Measurements from ENCODE around the gene ZNF385A. TPM values are rescaled to one million over a fixed set of nuclear protein-coding genes. Genes with fewer than 3 reads are reported as not detected.

The ZNF385A gene
- total and polyA plus RNA-seq, 2 of the 8 experiments (the other 6 are each of a cell fraction or from before 2014, with no cell fraction given) = 5.2 to 14.3 TPM

- Histone ChIP-seq H2BK20ac (ENCODE audit: low read length) (no peak overlapping the region), H4K91ac (replicated peaks; ENCODE audit: insufficient read length, low read length) (no peak overlapping the region), H3K4me1 (replicated peaks in 1 of 4; ENCODE audit: control insufficient read depth in 3 of 4, insufficient read depth in 4 of 4, low read length in 3 of 4) (peaks cover 0 to 11% (median 6%) of the 10 kb centered on the region in 4 experiments; a peak in 5 of 7 replicates), H2BK15ac (ENCODE audit: low read length) (no peak overlapping the region), H4K5ac (ENCODE audit: insufficient read length, low read depth, low read length) (no peak overlapping the region), H2AFZ (ENCODE audit: low read length) (no peak overlapping the region), H3K9me3 (ENCODE audit: insufficient read depth in 2 of 2, low read depth in 1 of 2, low read length in 1 of 2) (no peaks in the 10 kb centered on the region), H3K36me3 (ENCODE audit: control insufficient read depth in 2 of 4, insufficient read depth in 4 of 4, low read length in 3 of 4) (peaks cover 0 to 3% (median 2%) of the 10 kb centered on the region in 4 experiments; a peak in 3 of 8 replicates), H3K23me2 (ENCODE audit: low read depth, low read length) (peaks cover 8% of the 10 kb centered on the region), H3K79me2 (ENCODE audit: control insufficient read depth in 1 of 2, insufficient read depth in 2 of 2, low read length in 2 of 2) (no peaks in the 10 kb centered on the region), H3K27ac (ENCODE audit: low read depth, low read length) (no peak overlapping the region), H3K4me3 (ENCODE audit: extremely low read depth in 1 of 4, insufficient read depth in 2 of 4, low read depth in 3 of 4, low read length in 4 of 4) (peak overlapping the region; percentile 4 to 64 (median 15); a peak in 3 of 8 replicates), H3K27me3 (replicated peaks in 1 of 4; ENCODE audit: control insufficient read depth in 3 of 4, extremely low read depth in 1 of 4, insufficient read depth in 3 of 4, low read length in 3 of 4) (peaks cover 0 to 16% (median 12%) of the 10 kb centered on the region in 4 experiments; a peak in 6 of 7 replicates), H3K79me1 (ENCODE audit: low read depth, low read length) (no peaks in the 10 kb centered on the region), H2AK5ac (ENCODE audit: low read depth, low read length) (no peak overlapping the region), H4K20me1 (replicated peaks in 1 of 2; ENCODE audit: control insufficient read depth in 1 of 2, insufficient read depth in 2 of 2, low read length in 2 of 2) (peaks cover 0 to 4% of the 10 kb centered on the region in 2 experiments), H3K18ac (ENCODE audit: extremely low read depth, low read length) (no peak overlapping the region), H3K9ac (replicated peaks in 1 of 4; ENCODE audit: extremely low read depth in 1 of 4, low read depth in 3 of 4, low read length in 3 of 4) (no peak overlapping the region), H2BK5ac (ENCODE audit: low read depth, low read length) (no peak overlapping the region), H3K14ac (ENCODE audit: insufficient read length) (no peak overlapping the region), H4K8ac (ENCODE audit: extremely low read depth, insufficient read depth, low read length) (no peak overlapping the region), H3K56ac (replicated peaks; ENCODE audit: insufficient read length, low read depth, low read length) (no peak overlapping the region), H3K4me2 (ENCODE audit: insufficient read depth in 1 of 2, low read depth in 2 of 2, low read length in 2 of 2) (peak overlapping the region; percentile 64 to 74), H3K23ac (ENCODE audit: insufficient read length) (no peak overlapping the region), H3K4ac (replicated peaks; ENCODE audit: insufficient read length, low read depth, low read length) (no peak overlapping the region), H2BK12ac (ENCODE audit: low read depth, low read length) (no peak overlapping the region), H2BK120ac (replicated peaks; ENCODE audit: low read depth, low read length) (no peak overlapping the region)
- ChIA-PET CTCF (ENCODE audit: partially characterized antibody) (interaction anchor here (0.9 to 3.7 kb wide), 26 partner anchors 8 to 345 kb away, joined by 3 to 79 read pairs (median 8); partner anchors contain the start of genes CBX5 and HNRNPA1), POLR2A (ENCODE audit: partially characterized antibody) (interaction anchor here (1.0 to 1.4 kb wide), 5 partner anchors 8 to 89 kb away, joined by 3 to 18 read pairs (median 6); partner anchors contain the start of genes CBX5 and HNRNPA1)
- no peak for FAIRE-seq
- no peak for TF ChIP-seq TAF7 (optimal IDR thresholded peaks at IDR 0.05; ENCODE audit: borderline replicate concordance, low read depth, low read length)
- no peak for TF ChIP-seq JUND (IDR thresholded peaks at IDR 0.05; ENCODE audit: low read length)
- TF ChIP-seq BACH1 (IDR thresholded peaks at IDR 0.05; ENCODE audit: low read length) = no peak
- TF ChIP-seq RAD21 (IDR thresholded peaks at IDR 0.05 in 1 of 2, conservative IDR thresholded peaks at IDR 0.05 in 1 of 2; ENCODE audit: low read depth in 2 of 2, low read length in 2 of 2) = no peak
- no peak for TF ChIP-seq KDM4A (IDR thresholded peaks at IDR 0.05; ENCODE audit: low read depth, low read length, severe bottlenecking)
- no peak for TF ChIP-seq YY1 (IDR thresholded peaks at IDR 0.05; ENCODE audit: low read depth, low read length)
- no peak for TF ChIP-seq SRF (IDR thresholded peaks at IDR 0.05; ENCODE audit: low read depth, low read length)
- no peak for TF ChIP-seq USF2 (IDR thresholded peaks at IDR 0.05; ENCODE audit: low read length)
- TF ChIP-seq BRCA1 (IDR thresholded peaks at IDR 0.05; ENCODE audit: low read depth, low read length) = no peak
- TF ChIP-seq KDM1A (IDR thresholded peaks at IDR 0.05; ENCODE audit: borderline replicate concordance, low read length) = no peak
- TF ChIP-seq EGR1 (IDR thresholded peaks at IDR 0.05; ENCODE audit: borderline replicate concordance, low read depth, low read length) = no peak
- 21% methylated on average over 13 of the region's 21 CpGs; no CpG with 5 or more reads in 1 of the 2 experiments for WGBS, 2 experiments (ENCODE audit: extremely low coverage in 1 of 2, insufficient coverage in 1 of 2, insufficient read length in 1 of 2, insufficient replicate concordance in 2 of 2, low coverage in 1 of 2, low lambda C conversion rate in 2 of 2, missing lambda C conversion rate in 1 of 2)
- no peak for DNase-seq (ENCODE audit: low read depth in 1 of 2, low spot score in 2 of 2)
Observed at GRCh38 chr12:54369597-54370131, 14.9 kb downstream of the ZNF385A start.
